ENCODE data around the gene NRXN3.

The NRXN3 gene

DNA sequence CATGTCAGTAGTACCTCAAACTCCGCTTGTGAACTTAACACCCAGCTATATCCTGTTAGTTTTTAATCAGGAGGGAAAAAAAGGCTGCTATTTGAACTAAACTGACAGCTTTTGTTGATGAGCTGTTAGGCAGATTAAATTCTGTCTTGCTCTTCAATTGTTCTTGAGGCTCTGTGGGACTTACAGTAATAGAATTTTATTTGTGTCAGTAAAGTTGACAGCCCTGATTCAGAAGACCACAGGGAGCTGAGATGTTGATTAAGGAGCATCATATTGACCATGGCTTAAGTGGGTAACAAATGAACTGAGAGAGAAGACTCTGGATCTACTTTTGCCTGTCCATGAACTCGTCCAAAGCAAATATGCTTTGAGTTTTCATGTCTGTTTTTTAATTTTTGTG, 1418.2 kb downstream of the NRXN3 start:
- DNase-seq (ENCODE audit: low read depth), result no peak
- H3K4me3 ChIP-seq (ENCODE audit: low read depth, low read length), result no peak overlapping the region
- in situ Hi-C loops (cut with HindIII; ENCODE audit: low sequenced_read_pairs), result no loop called here
- TF ChIP-seq, protein P1, sequence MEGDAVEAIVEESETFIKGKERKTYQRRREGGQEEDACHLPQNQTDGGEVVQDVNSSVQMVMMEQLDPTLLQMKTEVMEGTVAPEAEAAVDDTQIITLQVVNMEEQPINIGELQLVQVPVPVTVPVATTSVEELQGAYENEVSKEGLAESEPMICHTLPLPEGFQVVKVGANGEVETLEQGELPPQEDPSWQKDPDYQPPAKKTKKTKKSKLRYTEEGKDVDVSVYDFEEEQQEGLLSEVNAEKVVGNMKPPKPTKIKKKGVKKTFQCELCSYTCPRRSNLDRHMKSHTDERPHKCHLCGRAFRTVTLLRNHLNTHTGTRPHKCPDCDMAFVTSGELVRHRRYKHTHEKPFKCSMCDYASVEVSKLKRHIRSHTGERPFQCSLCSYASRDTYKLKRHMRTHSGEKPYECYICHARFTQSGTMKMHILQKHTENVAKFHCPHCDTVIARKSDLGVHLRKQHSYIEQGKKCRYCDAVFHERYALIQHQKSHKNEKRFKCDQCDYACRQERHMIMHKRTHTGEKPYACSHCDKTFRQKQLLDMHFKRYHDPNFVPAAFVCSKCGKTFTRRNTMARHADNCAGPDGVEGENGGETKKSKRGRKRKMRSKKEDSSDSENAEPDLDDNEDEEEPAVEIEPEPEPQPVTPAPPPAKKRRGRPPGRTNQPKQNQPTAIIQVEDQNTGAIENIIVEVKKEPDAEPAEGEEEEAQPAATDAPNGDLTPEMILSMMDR (IDR thresholded peaks at IDR 0.05; ENCODE audit: low read depth, low read length, missing control alignments), result no peak

DNA sequence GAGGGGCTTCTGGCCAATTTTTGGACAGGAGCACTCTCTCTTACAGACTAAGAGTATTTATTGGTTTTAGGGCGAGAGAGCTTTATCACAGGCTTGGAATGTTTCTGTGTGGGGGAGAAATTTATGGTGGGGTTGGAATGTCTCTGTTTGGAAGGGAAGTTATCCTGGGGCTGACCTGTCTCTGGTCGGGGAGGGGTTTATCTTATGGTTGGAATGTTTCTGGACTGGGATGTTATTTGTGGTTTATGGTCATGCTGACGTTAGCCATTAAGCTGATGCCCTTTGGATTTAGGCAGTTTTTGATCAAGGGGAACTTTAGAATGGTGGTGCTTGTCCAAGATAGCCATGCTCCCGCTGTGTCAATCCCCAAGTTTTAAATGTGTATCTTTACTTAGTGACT, 1426.4 kb downstream of the NRXN3 start:
- no peak overlapping the region for H3K4me3 ChIP-seq (ENCODE audit: low read depth, low read length)
- DNase-seq (ENCODE audit: low read depth), result peak; percentile 61
- in situ Hi-C loops (cut with HindIII; ENCODE audit: low sequenced_read_pairs), result no loop called here
- TF ChIP-seq, protein P1 (IDR thresholded peaks at IDR 0.05; ENCODE audit: low read depth, low read length, missing control alignments), result no peak

DNA sequence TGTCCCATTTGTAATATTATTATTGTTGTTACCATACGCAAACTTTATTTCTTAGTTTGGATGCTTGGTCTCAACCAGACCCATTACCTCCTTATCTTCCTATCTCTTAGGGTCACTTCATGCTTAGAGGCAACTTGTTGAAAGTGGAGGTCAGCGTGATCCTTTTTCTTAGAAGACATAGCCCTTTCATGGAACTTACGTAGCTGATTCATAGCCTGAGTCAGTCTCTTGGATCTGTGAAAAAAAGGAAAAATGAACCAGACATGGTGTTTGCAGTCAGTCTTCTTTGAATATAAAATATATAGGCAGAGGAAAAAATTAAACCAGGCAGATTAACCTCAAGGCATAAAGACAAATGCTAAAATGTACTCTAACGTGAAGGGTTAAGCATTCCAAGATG, 1427.4 kb downstream of the NRXN3 start:
- TF ChIP-seq, protein P1 (IDR thresholded peaks at IDR 0.05; ENCODE audit: low read depth, low read length, missing control alignments), result no peak
- H3K4me3 ChIP-seq (ENCODE audit: low read depth, low read length), result no peak overlapping the region
- no peak for DNase-seq (ENCODE audit: low read depth)
- in situ Hi-C loops (cut with HindIII; ENCODE audit: low sequenced_read_pairs), result no loop called here

DNA sequence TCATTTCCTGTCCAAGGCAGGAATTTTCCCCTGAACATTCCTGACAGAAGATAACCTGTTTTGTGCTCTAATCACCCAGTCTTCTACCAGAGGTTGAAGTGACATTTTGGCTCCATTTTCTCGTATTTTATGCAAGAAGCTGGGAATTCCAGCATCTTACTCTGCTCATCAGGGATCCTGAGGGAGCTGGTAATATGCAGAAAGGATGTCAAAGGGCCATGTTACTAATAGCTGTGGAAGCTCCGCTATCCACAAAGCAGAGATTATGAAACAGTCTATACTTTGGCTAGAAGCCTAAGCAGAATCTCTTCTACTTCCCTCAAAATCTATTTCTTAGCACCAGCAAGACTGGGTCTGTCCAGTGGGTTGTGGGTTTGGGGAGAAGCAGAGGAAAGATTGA, 1428.2 kb downstream of the NRXN3 start:
- TF ChIP-seq, protein P1 (IDR thresholded peaks at IDR 0.05; ENCODE audit: low read depth, low read length, missing control alignments), result no peak
- in situ Hi-C loops (cut with HindIII; ENCODE audit: low sequenced_read_pairs), result no loop called here
- DNase-seq (ENCODE audit: low read depth), result no peak
- H3K4me3 ChIP-seq (ENCODE audit: low read depth, low read length), result no peak overlapping the region

DNA sequence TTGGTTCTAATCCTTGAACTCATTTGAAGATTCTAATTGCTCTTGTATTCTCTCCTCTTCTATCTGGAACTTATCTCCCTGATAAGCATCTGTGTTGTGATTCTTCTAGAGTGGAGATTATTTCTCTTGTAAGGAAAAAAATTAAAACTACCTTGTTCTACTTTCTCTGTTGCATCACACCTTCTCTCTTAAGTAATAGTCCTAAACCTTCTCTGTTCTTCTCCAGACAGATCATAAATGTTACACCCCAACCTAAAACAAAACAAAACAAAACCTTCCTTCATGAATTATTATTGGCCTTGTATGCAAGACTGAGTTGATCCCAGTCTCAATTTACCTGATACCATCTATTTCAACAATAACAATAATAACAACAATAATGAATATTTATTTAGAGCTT, 1429.1 kb downstream of the NRXN3 start:
- no peak for DNase-seq (ENCODE audit: low read depth)
- no peak overlapping the region for H3K4me3 ChIP-seq (ENCODE audit: low read depth, low read length)
- in situ Hi-C loops (cut with HindIII; ENCODE audit: low sequenced_read_pairs), result no loop called here
- TF ChIP-seq, protein P1 (IDR thresholded peaks at IDR 0.05; ENCODE audit: low read depth, low read length, missing control alignments), result no peak

DNA sequence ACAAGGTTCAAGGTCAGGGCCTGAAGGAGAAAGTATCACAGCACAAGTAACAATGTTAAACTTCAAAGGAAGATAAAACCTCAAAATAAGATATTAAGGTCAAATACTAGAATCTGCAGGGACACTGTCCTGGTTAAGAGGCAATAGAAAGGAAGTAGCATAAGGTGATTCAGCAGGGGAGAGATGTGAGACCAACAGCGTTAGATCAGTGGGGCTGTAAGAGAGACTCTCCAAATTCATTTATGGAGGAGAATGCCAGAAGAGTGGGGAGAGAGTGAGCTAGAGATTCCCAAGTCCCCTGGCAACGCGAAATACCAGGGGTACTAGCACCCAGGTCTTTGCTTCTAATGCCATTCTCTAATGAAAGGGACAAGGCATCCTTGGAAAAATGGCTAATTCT, 1430.2 kb downstream of the NRXN3 start:
- DNase-seq (ENCODE audit: low read depth), result no peak
- no peak overlapping the region for H3K4me3 ChIP-seq (ENCODE audit: low read depth, low read length)
- TF ChIP-seq, protein P1 (IDR thresholded peaks at IDR 0.05; ENCODE audit: low read depth, low read length, missing control alignments), result no peak
- in situ Hi-C loops (cut with HindIII; ENCODE audit: low sequenced_read_pairs), result no loop called here

DNA sequence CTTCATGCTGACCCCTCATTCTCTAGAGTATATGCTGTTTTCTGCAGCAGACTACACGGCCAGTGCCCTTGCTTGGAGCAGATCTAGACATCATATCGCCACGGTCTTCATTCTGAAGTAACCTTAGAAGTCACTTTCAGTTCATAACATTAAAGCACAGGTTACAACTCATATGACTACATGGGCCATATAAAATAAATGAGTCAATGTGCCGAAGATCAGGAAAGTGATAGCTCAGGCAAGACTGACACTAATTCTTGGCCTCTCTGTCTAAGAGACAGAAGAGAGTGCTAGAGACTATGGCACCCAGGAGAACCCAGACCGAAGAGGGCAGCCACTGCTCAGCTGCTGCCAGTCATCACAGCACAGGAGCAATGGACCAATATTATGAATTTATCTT, 1431.4 kb downstream of the NRXN3 start:
- DNase-seq (ENCODE audit: low read depth), result no peak
- in situ Hi-C loops (cut with HindIII; ENCODE audit: low sequenced_read_pairs), result no loop called here
- no peak overlapping the region for H3K4me3 ChIP-seq (ENCODE audit: low read depth, low read length)
- TF ChIP-seq, protein P1 (IDR thresholded peaks at IDR 0.05; ENCODE audit: low read depth, low read length, missing control alignments), result no peak

Measured in astrocyte of the cerebellum (primary cell).